Measurements from ENCODE around the gene FARP2. TPM values are rescaled to one million over a fixed set of nuclear protein-coding genes. Genes with fewer than 3 reads are reported as not detected.

The FARP2 gene
- total RNA-seq, 2 donors from 2014 or later: 48.1 to 67.4 TPM

DNA sequence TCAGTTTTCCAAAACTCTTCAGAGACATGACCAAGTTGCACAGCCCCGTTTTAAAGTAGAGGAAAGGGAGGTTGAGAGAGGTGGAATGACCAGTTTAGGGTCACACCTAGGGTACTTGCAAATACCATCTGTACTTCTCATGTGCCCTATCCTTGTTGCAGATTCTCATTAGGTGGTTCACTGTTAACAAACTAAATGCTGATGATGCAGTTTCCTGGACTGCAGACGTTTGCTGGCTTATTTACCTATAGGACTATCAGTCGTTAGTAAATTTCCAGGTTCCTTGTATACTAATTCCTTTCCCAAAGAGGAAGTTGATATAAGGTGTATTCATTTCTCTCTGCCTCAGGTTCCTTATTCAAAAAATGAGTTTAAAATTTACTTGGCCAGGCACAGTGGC lies 1.4 kb downstream of the FARP2 start:
- Histone ChIP-seq H3K27me3 (replicated peaks; ENCODE audit: insufficient read depth) (no peaks in the 10 kb centered on the region), H3K27ac (no peak overlapping the region), H3K4me1 (ENCODE audit: control insufficient read depth in 1 of 2, low read depth in 2 of 2) (peaks cover 16 to 28% of the 10 kb centered on the region in 2 donors), H3K9me3 (no peaks in the 10 kb centered on the region), H3K36me3 (peaks cover 6% of the 10 kb centered on the region), H3K4me3 (peak overlapping the region; percentile 91)
- TF ChIP-seq, protein P1, sequence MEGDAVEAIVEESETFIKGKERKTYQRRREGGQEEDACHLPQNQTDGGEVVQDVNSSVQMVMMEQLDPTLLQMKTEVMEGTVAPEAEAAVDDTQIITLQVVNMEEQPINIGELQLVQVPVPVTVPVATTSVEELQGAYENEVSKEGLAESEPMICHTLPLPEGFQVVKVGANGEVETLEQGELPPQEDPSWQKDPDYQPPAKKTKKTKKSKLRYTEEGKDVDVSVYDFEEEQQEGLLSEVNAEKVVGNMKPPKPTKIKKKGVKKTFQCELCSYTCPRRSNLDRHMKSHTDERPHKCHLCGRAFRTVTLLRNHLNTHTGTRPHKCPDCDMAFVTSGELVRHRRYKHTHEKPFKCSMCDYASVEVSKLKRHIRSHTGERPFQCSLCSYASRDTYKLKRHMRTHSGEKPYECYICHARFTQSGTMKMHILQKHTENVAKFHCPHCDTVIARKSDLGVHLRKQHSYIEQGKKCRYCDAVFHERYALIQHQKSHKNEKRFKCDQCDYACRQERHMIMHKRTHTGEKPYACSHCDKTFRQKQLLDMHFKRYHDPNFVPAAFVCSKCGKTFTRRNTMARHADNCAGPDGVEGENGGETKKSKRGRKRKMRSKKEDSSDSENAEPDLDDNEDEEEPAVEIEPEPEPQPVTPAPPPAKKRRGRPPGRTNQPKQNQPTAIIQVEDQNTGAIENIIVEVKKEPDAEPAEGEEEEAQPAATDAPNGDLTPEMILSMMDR (IDR thresholded peaks at IDR 0.05): no peak
- DNase-seq (ENCODE audit: low spot score) (no peak), ATAC-seq (ENCODE audit: insufficient number of reproducible peaks, low FRiP score, low read depth) (no peak)

DNA sequence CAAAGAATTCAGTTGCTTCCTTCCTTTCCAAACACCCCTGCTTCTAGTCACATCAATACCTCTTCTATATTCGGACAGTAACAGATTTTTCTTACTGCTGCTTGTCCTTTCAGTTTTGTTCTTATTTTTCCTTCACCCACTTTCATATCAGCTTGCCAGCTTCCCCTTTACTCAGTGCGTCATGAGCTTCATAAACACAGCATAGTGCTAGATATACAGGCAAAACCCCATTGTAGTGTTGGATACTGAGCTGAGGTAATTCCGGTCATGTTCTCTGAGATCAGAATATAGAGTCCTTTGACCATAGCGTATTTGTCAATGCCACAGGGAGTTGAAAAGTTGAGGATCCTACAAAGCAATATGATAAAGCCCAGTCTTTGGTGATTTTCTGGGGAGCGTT lies 2.4 kb downstream of the FARP2 start:
- ATAC-seq (ENCODE audit: insufficient number of reproducible peaks, low FRiP score, low read depth): no peak
- Histone ChIP-seq H3K36me3 (peaks cover 2% of the 10 kb centered on the region), H3K27me3 (replicated peaks; ENCODE audit: insufficient read depth) (no peaks in the 10 kb centered on the region), H3K4me3 (peak overlapping the region; percentile 12), H3K4me1 (ENCODE audit: control insufficient read depth in 1 of 2, low read depth in 2 of 2) (peaks cover 19 to 35% of the 10 kb centered on the region in 2 donors), H3K27ac (no peak overlapping the region), H3K9me3 (no peaks in the 10 kb centered on the region)
- TF ChIP-seq, protein P1 (IDR thresholded peaks at IDR 0.05): no peak
- DNase-seq (ENCODE audit: low spot score): no peak

DNA sequence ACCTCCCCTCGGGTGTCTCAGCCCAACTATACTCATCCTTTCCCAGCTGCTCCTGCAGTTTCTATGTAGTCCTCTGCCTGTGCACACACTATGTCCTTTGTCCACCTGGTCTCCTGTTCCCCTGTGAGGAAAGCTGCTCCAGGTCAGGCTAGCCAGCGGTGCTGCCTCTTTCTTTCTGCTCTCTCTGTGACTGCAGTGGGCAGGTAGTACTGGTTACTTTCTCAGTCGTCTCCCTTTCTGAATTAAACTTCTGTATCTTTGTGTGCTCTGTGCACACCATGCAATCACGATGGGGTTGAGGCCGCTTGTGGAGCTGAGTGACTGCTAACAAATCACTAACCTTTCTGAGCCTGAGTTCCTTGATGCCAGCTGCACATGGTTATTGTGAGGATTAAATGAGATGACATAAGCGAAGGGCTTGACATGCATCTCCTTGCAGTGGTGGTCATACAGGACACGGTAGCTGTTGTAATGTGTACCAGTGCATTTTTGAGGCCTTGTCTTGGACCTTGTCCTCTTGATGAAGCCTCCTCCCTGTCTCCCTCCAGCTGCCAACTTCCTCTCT lies 3.5 kb downstream of the FARP2 start:
- Histone ChIP-seq H3K36me3 (no peaks in the 10 kb centered on the region), H3K4me3 (no peak overlapping the region), H3K9me3 (no peaks in the 10 kb centered on the region), H3K27ac (no peak overlapping the region), H3K27me3 (replicated peaks; ENCODE audit: insufficient read depth) (no peaks in the 10 kb centered on the region), H3K4me1 (ENCODE audit: control insufficient read depth in 1 of 2, low read depth in 2 of 2) (peaks cover 28 to 46% of the 10 kb centered on the region in 2 donors)
- TF ChIP-seq, protein P1 (IDR thresholded peaks at IDR 0.05): no peak
- DNase-seq (ENCODE audit: low spot score) (no peak), ATAC-seq (ENCODE audit: insufficient number of reproducible peaks, low FRiP score, low read depth) (no peak)

DNA sequence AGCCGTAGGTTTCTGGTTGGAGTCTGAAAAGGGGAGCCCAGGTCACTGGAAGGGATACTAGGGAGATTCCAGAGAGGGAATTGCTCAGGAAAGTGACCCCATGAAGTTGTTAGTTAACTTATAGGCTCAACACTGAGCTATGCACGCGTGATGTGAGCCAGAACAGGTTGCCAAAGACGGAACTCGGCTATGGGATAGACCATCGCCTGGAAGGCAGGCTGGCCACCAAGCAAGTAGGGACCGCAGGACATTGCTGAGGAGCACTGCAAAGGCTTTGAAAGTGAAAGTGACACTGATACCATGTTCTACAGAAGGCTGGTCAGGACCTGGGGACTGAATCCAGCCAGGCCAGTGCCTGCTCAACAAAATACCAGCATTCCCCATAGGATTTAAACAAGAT lies 7.3 kb downstream of the FARP2 start:
- ATAC-seq (ENCODE audit: insufficient number of reproducible peaks, low FRiP score, low read depth) (no peak), DNase-seq (ENCODE audit: low spot score) (no peak)
- Histone ChIP-seq H3K27ac (peak overlapping the region; percentile 18 to 59), H3K4me3 (peak overlapping the region; percentile 37), H3K36me3 (no peaks in the 10 kb centered on the region), H3K27me3 (replicated peaks; ENCODE audit: insufficient read depth) (no peaks in the 10 kb centered on the region), H3K4me1 (ENCODE audit: control insufficient read depth in 1 of 2, low read depth in 2 of 2) (peaks cover 34 to 53% of the 10 kb centered on the region in 2 donors), H3K9me3 (no peaks in the 10 kb centered on the region)
- TF ChIP-seq, protein P1 (IDR thresholded peaks at IDR 0.05): no peak

DNA sequence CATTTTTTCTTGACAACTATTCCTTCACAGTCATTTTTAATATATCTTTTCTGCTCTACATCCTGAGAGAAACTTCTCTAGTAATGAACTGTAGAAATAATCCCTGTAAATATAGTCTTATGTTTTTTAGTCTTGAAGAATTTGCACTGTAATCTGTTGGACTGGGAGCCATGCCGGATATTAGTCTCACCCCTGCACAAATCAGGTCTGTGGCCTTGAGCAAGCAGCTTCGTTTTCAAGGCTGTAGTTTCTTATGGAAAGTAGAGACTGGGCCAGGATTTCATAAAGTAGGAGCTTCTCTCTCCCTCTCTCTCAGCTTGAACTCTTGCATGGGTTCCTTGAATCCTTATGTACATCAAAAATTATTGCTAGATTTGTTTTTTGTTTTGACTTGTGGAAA lies 8.7 kb downstream of the FARP2 start:
- Histone ChIP-seq H3K4me1 (ENCODE audit: control insufficient read depth in 1 of 2, low read depth in 2 of 2) (peaks cover 32 to 51% of the 10 kb centered on the region in 2 donors), H3K27me3 (replicated peaks; ENCODE audit: insufficient read depth) (no peaks in the 10 kb centered on the region), H3K27ac (peak overlapping the region; percentile 14 to 59), H3K36me3 (no peaks in the 10 kb centered on the region), H3K9me3 (no peaks in the 10 kb centered on the region), H3K4me3 (no peak overlapping the region)
- no peak for ATAC-seq (ENCODE audit: insufficient number of reproducible peaks, low FRiP score, low read depth)
- DNase-seq (ENCODE audit: low spot score): no peak
- TF ChIP-seq, protein P1 (IDR thresholded peaks at IDR 0.05): no peak
